ENCODE data around the gene TRAPPC2L. TPM values are rescaled to one million over a fixed set of nuclear protein-coding genes. Genes with fewer than 3 reads are reported as not detected.

Gene TRAPPC2L
- polyA plus RNA-seq, 3 donors = 38.8 to 89.3 (median 82.4) TPM

DNA sequence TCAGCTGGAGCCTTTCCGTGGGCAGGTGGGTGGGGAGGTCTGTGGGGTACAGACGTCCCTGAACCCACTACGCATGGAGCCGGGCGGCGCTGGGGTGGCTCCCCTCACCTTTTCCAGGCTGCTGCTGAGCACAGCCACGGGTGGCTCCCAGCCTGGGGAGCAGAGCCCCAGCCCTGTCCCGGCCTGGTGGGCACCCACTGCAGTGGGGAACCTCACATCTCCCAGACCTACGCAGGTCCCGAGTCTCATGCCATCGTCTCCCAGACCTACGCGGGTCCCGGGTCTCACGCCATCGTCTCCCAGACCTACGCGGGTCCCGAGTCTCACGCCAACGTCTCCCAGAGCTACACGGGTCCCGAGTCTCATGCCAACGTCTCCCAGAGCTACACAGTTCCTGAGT lies 28.2 kb upstream of the TRAPPC2L start:
- intact Hi-C loops (cut with micrococcal nuclease) = no loop called here
- no peak for DNase-seq
- no peaks in the 10 kb centered on the region for H3K4me1 Mint-ChIP-seq
- no peak overlapping the region for H3K9ac ChIP-seq (ENCODE audit: insufficient read depth, low read length, poor library complexity, severe bottlenecking)
- peaks cover 40 to 51% of the 10 kb centered on the region in 2 donors for H3K36me3 ChIP-seq (replicated peaks in 1 of 2; ENCODE audit: control insufficient read depth in 1 of 2, insufficient read depth in 2 of 2, low read length in 2 of 2)
- H3K4me1 ChIP-seq (ENCODE audit: control insufficient read depth in 1 of 2, insufficient read depth in 2 of 2, low read length in 2 of 2) = no peaks in the 10 kb centered on the region
- no peak overlapping the region for H3K4me2 ChIP-seq (replicated peaks; ENCODE audit: extremely low read depth, low read length, poor library complexity, severe bottlenecking)
- no peak overlapping the region for H2AFZ ChIP-seq (ENCODE audit: insufficient read depth, low read depth, low read length, poor library complexity, severe bottlenecking)
- no peak overlapping the region for H3K27ac ChIP-seq (ENCODE audit: low read depth in 1 of 2, low read length in 2 of 2)
- H4K20me1 ChIP-seq (ENCODE audit: insufficient read depth, low read length) = peaks cover 19% of the 10 kb centered on the region
- H3K4me3 ChIP-seq (replicated peaks in 1 of 3; ENCODE audit: low read depth in 2 of 3, low read length in 3 of 3) = no peak overlapping the region
- no peak for TF ChIP-seq CTCF (IDR thresholded peaks at IDR 0.05)
- no peaks in the 10 kb centered on the region for H3K79me2 ChIP-seq (ENCODE audit: insufficient read depth, low read length)
- H3K9me3 Mint-ChIP-seq = no peaks in the 10 kb centered on the region
- no peaks in the 10 kb centered on the region for H3K9me3 ChIP-seq (replicated peaks in 1 of 2; ENCODE audit: control insufficient read depth in 1 of 2, insufficient read depth in 1 of 2, low read length in 2 of 2)
- no peak overlapping the region for H3K4me3 Mint-ChIP-seq
- 90% methylated on average over 22 of the region's 24 CpGs for WGBS (ENCODE audit: insufficient coverage)
- H3K36me3 Mint-ChIP-seq = peaks cover 24 to 48% of the 10 kb centered on the region in 2 donors
- H3K27ac Mint-ChIP-seq = peak overlapping the region in 1 of 7 donors; percentile 38
- no peaks in the 10 kb centered on the region for H3K27me3 ChIP-seq (ENCODE audit: control insufficient read depth in 2 of 2, insufficient read depth in 2 of 2, low read length in 2 of 2)
- H3K27me3 Mint-ChIP-seq (ENCODE audit: low read depth in 3 of 3) = no peaks in the 10 kb centered on the region

GRCh38 chr16:88830258-88830657 lies 26.7 kb upstream of the TRAPPC2L start:
- intact Hi-C loops (cut with micrococcal nuclease) = no loop called here
- peaks cover 26 to 45% of the 10 kb centered on the region in 2 donors for H3K36me3 Mint-ChIP-seq

More at GRCh38 chr16:88830258-88830657, 26.7 kb upstream of the TRAPPC2L start:
- Histone ChIP-seq H3K79me2 (ENCODE audit: insufficient read depth, low read length) (no peaks in the 10 kb centered on the region), H3K27me3 (ENCODE audit: control insufficient read depth in 2 of 2, insufficient read depth in 2 of 2, low read length in 2 of 2) (no peaks in the 10 kb centered on the region), H3K9me3 (replicated peaks in 1 of 2; ENCODE audit: control insufficient read depth in 1 of 2, insufficient read depth in 1 of 2, low read length in 2 of 2) (no peaks in the 10 kb centered on the region), H4K20me1 (ENCODE audit: insufficient read depth, low read length) (peaks cover 16% of the 10 kb centered on the region), H3K4me2 (replicated peaks; ENCODE audit: extremely low read depth, low read length, poor library complexity, severe bottlenecking) (no peak overlapping the region), H3K27ac (ENCODE audit: low read depth in 1 of 2, low read length in 2 of 2) (no peak overlapping the region), H3K4me1 (ENCODE audit: control insufficient read depth in 1 of 2, insufficient read depth in 2 of 2, low read length in 2 of 2) (no peaks in the 10 kb centered on the region), H2AFZ (ENCODE audit: insufficient read depth, low read depth, low read length, poor library complexity, severe bottlenecking) (no peak overlapping the region), H3K9ac (ENCODE audit: insufficient read depth, low read length, poor library complexity, severe bottlenecking) (no peak overlapping the region), H3K36me3 (replicated peaks in 1 of 2; ENCODE audit: control insufficient read depth in 1 of 2, insufficient read depth in 2 of 2, low read length in 2 of 2) (peaks cover 41 to 48% of the 10 kb centered on the region in 2 donors), H3K4me3 (replicated peaks in 1 of 3; ENCODE audit: low read depth in 2 of 3, low read length in 3 of 3) (no peak overlapping the region)
- TF ChIP-seq CTCF (IDR thresholded peaks at IDR 0.05) = no peak
- Mint-ChIP-seq H3K9me3 (no peaks in the 10 kb centered on the region), H3K4me1 (no peaks in the 10 kb centered on the region), H3K27ac (no peak overlapping the region), H3K27me3 (ENCODE audit: low read depth in 3 of 3) (no peaks in the 10 kb centered on the region), H3K4me3 (no peak overlapping the region)
- whole genome bisulfite sequencing (ENCODE audit: insufficient coverage) = 94% methylated on average over 10 of the region's 11 CpGs
- no peak for DNase-seq
